ENCODE measurements around the gene MCRS1. TPM values are rescaled to one million over a fixed set of nuclear protein-coding genes. Genes with fewer than 3 reads are reported as not detected.

MCRS1 gene
- total and polyA plus RNA-seq, 10 of the 15 experiments (the other 5 are each of a cell fraction or from before 2014, with no cell fraction given), result 34.3 to 82.8 (median 57.6) TPM

DNA sequence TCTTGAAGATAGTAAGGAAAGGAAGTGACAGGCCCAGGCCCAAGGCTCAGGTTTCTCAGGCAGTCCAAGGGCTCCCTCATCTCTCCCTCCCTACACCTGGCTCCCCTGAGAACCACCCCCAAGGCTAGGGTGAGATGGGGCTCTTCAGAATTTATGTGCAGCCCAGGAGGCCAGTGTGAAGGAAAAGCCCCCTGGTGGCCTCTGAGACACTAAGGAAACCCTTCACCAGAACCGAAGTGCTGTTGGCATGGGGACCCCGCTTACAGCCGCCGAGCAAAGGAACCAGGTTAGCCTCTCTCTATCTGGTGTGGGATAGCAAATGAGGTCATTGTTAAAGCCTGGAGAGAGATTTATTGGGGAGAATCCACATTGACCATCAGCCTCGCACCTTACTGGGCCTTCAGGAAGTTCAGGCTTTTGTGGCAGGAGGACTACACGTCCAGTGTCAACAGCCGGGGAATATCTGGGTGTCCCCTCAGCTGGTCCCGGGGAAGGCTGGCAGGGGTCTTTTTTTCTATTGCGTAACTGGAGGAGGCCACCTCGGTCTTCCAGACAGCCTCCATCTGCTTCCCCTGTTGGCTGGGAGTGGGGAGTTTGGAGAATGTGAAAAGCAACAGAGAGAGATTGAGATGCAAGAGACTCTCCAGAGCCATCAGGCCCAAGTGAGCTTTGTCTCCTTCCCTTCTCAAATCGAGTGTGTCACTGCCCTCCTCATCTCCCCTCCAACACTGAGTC, 19.4 kb upstream of the MCRS1 start:
- no peak for FAIRE-seq
- no peak overlapping the region for H3K4me3 ChIP-seq
- H3K9ac ChIP-seq (ENCODE audit: control insufficient read depth, insufficient read depth, low read length), result no peak overlapping the region
- TF ChIP-seq CBX5 (IDR thresholded peaks at IDR 0.05; ENCODE audit: low read depth) (no peak), TCF12 (IDR thresholded peaks at IDR 0.05; ENCODE audit: low read depth, low read length) (no peak), CBFB (IDR thresholded peaks at IDR 0.05; ENCODE audit: low read depth) (no peak), BHLHE40 (IDR thresholded peaks at IDR 0.05; ENCODE audit: borderline replicate concordance in 1 of 2, low read depth in 2 of 2, low read length in 1 of 2) (no peak), ATF7 (IDR thresholded peaks at IDR 0.05; ENCODE audit: low read depth) (no peak), MTA3 (IDR thresholded peaks at IDR 0.05; ENCODE audit: borderline replicate concordance, low read length) (no peak), TAF1 (IDR thresholded peaks at IDR 0.05; ENCODE audit: borderline replicate concordance, low read depth, low read length) (no peak), RAD51 (IDR thresholded peaks at IDR 0.05) (no peak), SUZ12 (IDR thresholded peaks at IDR 0.05; ENCODE audit: unreplicated experiment) (no peak)
- TF ChIP-seq, protein P1, sequence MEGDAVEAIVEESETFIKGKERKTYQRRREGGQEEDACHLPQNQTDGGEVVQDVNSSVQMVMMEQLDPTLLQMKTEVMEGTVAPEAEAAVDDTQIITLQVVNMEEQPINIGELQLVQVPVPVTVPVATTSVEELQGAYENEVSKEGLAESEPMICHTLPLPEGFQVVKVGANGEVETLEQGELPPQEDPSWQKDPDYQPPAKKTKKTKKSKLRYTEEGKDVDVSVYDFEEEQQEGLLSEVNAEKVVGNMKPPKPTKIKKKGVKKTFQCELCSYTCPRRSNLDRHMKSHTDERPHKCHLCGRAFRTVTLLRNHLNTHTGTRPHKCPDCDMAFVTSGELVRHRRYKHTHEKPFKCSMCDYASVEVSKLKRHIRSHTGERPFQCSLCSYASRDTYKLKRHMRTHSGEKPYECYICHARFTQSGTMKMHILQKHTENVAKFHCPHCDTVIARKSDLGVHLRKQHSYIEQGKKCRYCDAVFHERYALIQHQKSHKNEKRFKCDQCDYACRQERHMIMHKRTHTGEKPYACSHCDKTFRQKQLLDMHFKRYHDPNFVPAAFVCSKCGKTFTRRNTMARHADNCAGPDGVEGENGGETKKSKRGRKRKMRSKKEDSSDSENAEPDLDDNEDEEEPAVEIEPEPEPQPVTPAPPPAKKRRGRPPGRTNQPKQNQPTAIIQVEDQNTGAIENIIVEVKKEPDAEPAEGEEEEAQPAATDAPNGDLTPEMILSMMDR (IDR thresholded peaks at IDR 0.05 in 2 of 3, conservative IDR thresholded peaks at IDR 0.05 in 1 of 3; ENCODE audit: control insufficient read depth in 2 of 3, extremely low read depth in 1 of 3, insufficient read depth in 1 of 3, low read depth in 3 of 3, low read length in 3 of 3), result no peak
- TF ChIP-seq, protein P2, sequence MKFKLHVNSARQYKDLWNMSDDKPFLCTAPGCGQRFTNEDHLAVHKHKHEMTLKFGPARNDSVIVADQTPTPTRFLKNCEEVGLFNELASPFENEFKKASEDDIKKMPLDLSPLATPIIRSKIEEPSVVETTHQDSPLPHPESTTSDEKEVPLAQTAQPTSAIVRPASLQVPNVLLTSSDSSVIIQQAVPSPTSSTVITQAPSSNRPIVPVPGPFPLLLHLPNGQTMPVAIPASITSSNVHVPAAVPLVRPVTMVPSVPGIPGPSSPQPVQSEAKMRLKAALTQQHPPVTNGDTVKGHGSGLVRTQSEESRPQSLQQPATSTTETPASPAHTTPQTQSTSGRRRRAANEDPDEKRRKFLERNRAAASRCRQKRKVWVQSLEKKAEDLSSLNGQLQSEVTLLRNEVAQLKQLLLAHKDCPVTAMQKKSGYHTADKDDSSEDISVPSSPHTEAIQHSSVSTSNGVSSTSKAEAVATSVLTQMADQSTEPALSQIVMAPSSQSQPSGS (IDR thresholded peaks at IDR 0.05; ENCODE audit: low read length), result no peak
- TF ChIP-seq, protein P3, sequence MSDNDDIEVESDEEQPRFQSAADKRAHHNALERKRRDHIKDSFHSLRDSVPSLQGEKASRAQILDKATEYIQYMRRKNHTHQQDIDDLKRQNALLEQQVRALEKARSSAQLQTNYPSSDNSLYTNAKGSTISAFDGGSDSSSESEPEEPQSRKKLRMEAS (IDR thresholded peaks at IDR 0.05; ENCODE audit: low read depth, low read length), result no peak
- in situ Hi-C loops (cut with MboI) (no loop called here), intact Hi-C loops (cut with micrococcal nuclease; ENCODE audit: unreplicated experiment) (no loop called here)
- no peaks in the 10 kb centered on the region for H3K79me2 ChIP-seq (ENCODE audit: control insufficient read depth, insufficient read depth, low read length)
- ChIA-PET POLR2A (no interaction called here), RAD21 (ENCODE audit: unreplicated experiment) (no interaction called here), SMC1A (ENCODE audit: uncharacterized antibody, unreplicated experiment) (interaction anchor here (0.9 kb wide), 1 partner anchor 25 kb away, joined by 3 read pairs; no protein-coding TSS in a partner anchor), CTCF (no interaction called here)
- no TSS peak for BruUV-seq (replicated peaks)
- ATAC-seq, result no peak
- peaks cover 2% of the 10 kb centered on the region; the same call in 1 of the 3 replicates for H3K9me3 ChIP-seq (replicated peaks; ENCODE audit: control insufficient read depth, insufficient read depth, low read length)
- no peak for DNase-seq (ENCODE audit: low read depth, low spot score)
- no peaks in the 10 kb centered on the region for H3K4me1 ChIP-seq (ENCODE audit: control insufficient read depth, insufficient read depth, low read length)
- H3K4me2 ChIP-seq (ENCODE audit: control insufficient read depth, insufficient read depth), result no peak overlapping the region
- no peaks in the 10 kb centered on the region for H4K20me1 ChIP-seq (ENCODE audit: control insufficient read depth, insufficient read depth)
- 98% methylated on average over 11 of the region's 11 CpGs for whole genome bisulfite sequencing (ENCODE audit: insufficient coverage, insufficient replicate concordance, low lambda C conversion rate, missing lambda C conversion rate)
- no peak overlapping the region for H3K27ac ChIP-seq (ENCODE audit: control insufficient read depth, insufficient read depth)
- H3K27me3 ChIP-seq (replicated peaks in 1 of 2; ENCODE audit: control insufficient read depth in 2 of 2, insufficient read depth in 2 of 2, low read length in 1 of 2), result no peaks in the 10 kb centered on the region
- H2AFZ ChIP-seq (ENCODE audit: control insufficient read depth, low read depth, low read length), result no peak overlapping the region
- H3K36me3 ChIP-seq (ENCODE audit: control insufficient read depth in 2 of 2, insufficient read depth in 2 of 2, low read length in 1 of 2), result peaks cover 3 to 4% of the 10 kb centered on the region in 2 experiments; a peak in 3 of 4 replicates

Data from GM12878 (cell line).